BJ (cell line): ENCODE measurements around the gene UQCRC1. TPM values are rescaled to one million over a fixed set of nuclear protein-coding genes. Genes with fewer than 3 reads are reported as not detected.

Experiments
- CTCF ChIA-PET: fragments of 350-600 bp; formaldehyde crosslinking; extraction: SDS; loops from one replicate; lab custom pipeline; 2021; ENCODE audit warnings: antibody characterized with exemption, inconsistent platforms; lab: Yijun Ruan, JAX
- POLR2A ChIA-PET: fragments of 300-600 bp; sonication (Branson Sonifier 250); formaldehyde crosslinking; extraction: SDS; loops from one replicate; lab custom pipeline; 2021; ENCODE audit warnings: antibody characterized with exemption; lab: Charles Lee
- DNase-seq: peaks from one replicate; pipeline ENCODE4 v3.0.0-alpha.2; 2011; ENCODE audit warnings: low read depth
- H3K27me3 ChIP-seq: 2 replicates; pipeline ENCODE4 v1.6.0; 2011; ENCODE audit warnings: low read length; ENCODE audit not compliant: control insufficient read depth, insufficient read depth
- H3K36me3 ChIP-seq: 2 replicates; pipeline ENCODE4 v1.5.1; 2011; ENCODE audit warnings: low read length; ENCODE audit not compliant: control insufficient read depth, insufficient read depth
- H3K4me3 ChIP-seq: 2 replicates; pipeline ENCODE4 v1.5.1; 2011; ENCODE audit warnings: low read depth, mild to moderate bottlenecking, control low read depth, low read length
- polyA plus RNA-seq: library from polyadenylated mRNA; depleted of rRNA; stranded (reverse); fragments of >200 nt; gene quantifications from 2 replicates; pipeline ENCODE4 v1.2.3, GENCODE V29; 2011
- TF ChIP-seq, protein P1 (sequence below): IDR thresholded peaks from 2 replicates; pipeline ENCODE4 v1.5.1; 2011; ENCODE audit warnings: low read depth, mild to moderate bottlenecking, control low read depth, inconsistent platforms, low read length, moderate library complexity; ENCODE audit not compliant: insufficient read depth

Gene UQCRC1
- polyA plus RNA-seq, 1 experiment, result 662 TPM

DNA sequence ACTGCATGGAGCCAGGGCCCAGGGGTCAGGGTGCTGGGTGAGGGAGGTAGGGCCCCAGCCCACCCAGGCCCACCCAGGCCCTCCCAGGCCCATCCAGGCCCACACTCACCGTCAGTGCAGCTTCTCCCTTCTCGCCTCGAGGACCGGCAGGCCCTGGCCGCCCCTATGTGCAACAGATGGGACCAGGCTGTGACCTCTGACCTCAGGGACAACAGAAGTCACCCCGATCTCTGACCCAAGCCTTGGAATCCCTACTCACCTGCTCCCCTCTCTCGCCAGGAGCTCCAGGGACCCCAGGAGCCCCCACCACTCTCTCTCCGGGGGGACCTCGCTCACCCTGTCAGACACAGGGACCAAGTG, 43.1 kb downstream of the UQCRC1 start:
- Histone ChIP-seq H3K4me3 (no peak overlapping the region), H3K36me3 (peaks cover 25% of the 10 kb centered on the region), H3K27me3 (no peaks in the 10 kb centered on the region)
- TF ChIP-seq, protein P1, sequence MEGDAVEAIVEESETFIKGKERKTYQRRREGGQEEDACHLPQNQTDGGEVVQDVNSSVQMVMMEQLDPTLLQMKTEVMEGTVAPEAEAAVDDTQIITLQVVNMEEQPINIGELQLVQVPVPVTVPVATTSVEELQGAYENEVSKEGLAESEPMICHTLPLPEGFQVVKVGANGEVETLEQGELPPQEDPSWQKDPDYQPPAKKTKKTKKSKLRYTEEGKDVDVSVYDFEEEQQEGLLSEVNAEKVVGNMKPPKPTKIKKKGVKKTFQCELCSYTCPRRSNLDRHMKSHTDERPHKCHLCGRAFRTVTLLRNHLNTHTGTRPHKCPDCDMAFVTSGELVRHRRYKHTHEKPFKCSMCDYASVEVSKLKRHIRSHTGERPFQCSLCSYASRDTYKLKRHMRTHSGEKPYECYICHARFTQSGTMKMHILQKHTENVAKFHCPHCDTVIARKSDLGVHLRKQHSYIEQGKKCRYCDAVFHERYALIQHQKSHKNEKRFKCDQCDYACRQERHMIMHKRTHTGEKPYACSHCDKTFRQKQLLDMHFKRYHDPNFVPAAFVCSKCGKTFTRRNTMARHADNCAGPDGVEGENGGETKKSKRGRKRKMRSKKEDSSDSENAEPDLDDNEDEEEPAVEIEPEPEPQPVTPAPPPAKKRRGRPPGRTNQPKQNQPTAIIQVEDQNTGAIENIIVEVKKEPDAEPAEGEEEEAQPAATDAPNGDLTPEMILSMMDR, result no peak
- DNase-seq, result no peak
- ChIA-PET CTCF (no interaction called here), POLR2A (no interaction called here)

DNA sequence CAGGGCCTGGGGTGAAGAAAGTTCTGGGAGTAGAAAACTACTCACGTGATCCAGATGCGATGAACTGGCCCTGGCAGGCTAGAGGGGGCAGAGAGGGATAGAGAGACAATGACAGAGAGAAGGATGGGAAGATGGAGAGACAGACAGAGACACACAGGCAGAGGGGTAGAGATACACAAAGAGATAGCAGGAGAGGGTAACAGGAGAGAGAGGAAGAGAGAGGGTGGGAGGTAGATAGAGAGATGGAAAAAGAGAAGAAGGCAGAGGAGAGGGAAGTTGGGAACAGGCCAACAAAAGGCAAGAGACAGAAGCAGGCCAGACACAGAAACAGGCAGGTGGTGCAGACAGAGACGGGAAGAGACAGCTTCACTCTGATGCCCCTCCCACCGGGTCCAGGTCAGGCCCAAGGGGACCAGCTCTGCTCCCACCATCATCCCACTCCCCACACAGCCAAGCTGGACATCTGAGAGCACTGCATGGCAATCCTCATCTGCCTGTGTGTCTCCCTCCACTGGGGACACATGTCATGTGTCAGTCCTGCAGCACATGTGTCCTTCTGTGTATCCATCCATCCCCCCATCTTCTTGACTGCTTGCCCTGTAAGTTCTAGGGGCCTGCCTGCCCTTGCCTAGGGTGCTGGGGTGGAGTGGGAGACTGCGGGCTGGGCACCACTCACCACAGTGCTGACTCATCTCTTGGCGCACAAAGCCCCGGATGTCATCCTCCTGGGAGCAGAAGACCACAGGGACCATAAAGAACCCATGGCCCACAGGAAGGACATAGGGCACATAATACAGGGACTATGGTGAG, 43.6 kb downstream of the UQCRC1 start:
- Histone ChIP-seq H3K27me3 (no peaks in the 10 kb centered on the region), H3K4me3 (no peak overlapping the region), H3K36me3 (peaks cover 22% of the 10 kb centered on the region)
- no peak for DNase-seq
- CTCF ChIA-PET, result no interaction called here
- TF ChIP-seq, protein P1, result no peak
- POLR2A ChIA-PET, result no interaction called here

- TF ChIP-seq, protein P1, result no peak
- no peaks in the 10 kb centered on the region for H3K27me3 ChIP-seq
- POLR2A ChIA-PET, result no interaction called here
Measured at GRCh38 chr3:48565186-48565585, 44.3 kb downstream of the UQCRC1 start.

GRCh38 chr3:48564667-48565066, 44.8 kb downstream of the UQCRC1 start:
- POLR2A ChIA-PET, result no interaction called here
- no peak for DNase-seq
- no peaks in the 10 kb centered on the region for H3K27me3 ChIP-seq
- H3K4me3 ChIP-seq, result no peak overlapping the region
- TF ChIP-seq, protein P1, result no peak
- CTCF ChIA-PET, result no interaction called here
- peaks cover 14% of the 10 kb centered on the region for H3K36me3 ChIP-seq

More at GRCh38 chr3:48565186-48565585, 44.3 kb downstream of the UQCRC1 start:
- no peak for DNase-seq
- H3K36me3 ChIP-seq, result peaks cover 17% of the 10 kb centered on the region
- H3K4me3 ChIP-seq, result no peak overlapping the region
- CTCF ChIA-PET, result no interaction called here

- CTCF ChIA-PET, result interaction anchor here (1.0 kb wide), 2 partner anchors 71 to 100 kb away, joined by 3 to 5 read pairs; partner anchors contain the start of gene SLC26A6
- Histone ChIP-seq H3K36me3 (peaks cover 14% of the 10 kb centered on the region), H3K4me3 (no peak overlapping the region), H3K27me3 (no peaks in the 10 kb centered on the region)
- POLR2A ChIA-PET, result no interaction called here
- TF ChIP-seq, protein P1, result no peak
- DNase-seq, result no peak
Measured at GRCh38 chr3:48564022-48564421, 45.4 kb downstream of the UQCRC1 start.
